ENCODE results near the gene MATN4.

MATN4 gene

DNA sequence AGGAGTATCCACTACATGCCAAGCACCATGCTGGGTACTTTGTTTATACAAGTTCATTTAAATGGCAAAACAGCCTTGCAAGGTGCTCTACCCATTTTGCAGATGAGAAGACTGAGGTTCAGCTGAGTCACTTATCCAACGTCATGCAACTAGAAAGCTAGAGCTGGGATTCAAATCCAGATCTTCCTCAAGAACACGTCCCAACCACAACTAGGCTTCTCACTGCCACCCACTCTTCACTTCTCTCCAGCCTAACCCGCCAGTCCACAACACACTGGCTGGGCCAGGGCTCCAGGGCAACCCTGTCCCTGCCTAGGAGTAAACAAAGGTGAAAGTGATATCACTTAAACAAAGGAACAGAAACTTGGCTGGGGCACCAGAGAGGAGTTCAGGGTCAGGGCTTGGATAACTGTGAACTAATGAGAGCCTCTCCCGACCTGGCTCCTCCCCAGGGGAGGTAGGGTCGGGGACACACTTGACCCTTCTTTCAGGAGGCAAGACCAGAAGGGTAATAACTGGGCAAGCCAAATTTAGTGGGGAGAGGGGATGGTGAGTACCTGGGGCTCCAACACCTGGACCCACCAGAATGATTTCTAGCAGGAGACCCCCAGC is 32.2 kb upstream of the MATN4 start:
- no peak for DNase-seq

DNA sequence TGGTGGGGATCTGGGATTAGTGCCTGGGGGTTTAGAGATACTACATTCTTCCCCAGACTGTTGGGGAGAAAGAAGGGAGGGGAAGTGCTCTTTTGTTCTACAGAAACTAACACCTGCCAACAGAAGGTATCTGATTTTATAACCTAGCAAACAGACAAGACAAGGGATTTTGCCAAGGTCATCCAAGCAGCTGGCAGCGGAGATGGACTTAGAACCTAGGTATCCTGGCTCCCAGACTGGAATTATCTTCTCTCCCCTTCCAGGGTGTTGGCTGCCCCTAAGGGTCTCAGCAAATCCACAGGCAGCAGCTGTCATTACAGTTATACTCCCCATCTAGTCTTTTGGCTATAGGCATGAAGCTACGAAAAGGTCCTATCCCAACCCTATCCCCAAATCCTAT is 31.7 kb upstream of the MATN4 start:
- DNase-seq, result no peak

DNA sequence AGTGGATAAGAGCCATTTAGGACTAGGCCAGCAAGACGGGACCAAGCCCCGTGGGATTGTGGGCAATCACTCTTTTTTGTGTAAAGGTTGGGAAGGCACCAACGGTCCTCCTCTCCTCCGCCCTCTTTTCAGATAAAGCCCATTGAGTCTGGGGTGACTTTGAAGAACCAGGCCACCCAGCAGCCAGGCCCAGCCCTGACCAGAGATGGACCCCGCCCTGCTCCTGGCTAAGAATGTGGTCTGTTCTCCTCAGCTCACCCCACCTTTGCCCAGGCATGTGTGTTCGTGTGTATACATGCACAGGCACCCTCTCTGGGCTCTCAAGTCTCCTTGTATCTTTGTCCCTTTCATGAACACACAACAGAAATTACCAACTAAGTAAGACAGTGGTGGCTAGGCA is 31.0 kb upstream of the MATN4 start:
- DNase-seq, result no peak

DNA sequence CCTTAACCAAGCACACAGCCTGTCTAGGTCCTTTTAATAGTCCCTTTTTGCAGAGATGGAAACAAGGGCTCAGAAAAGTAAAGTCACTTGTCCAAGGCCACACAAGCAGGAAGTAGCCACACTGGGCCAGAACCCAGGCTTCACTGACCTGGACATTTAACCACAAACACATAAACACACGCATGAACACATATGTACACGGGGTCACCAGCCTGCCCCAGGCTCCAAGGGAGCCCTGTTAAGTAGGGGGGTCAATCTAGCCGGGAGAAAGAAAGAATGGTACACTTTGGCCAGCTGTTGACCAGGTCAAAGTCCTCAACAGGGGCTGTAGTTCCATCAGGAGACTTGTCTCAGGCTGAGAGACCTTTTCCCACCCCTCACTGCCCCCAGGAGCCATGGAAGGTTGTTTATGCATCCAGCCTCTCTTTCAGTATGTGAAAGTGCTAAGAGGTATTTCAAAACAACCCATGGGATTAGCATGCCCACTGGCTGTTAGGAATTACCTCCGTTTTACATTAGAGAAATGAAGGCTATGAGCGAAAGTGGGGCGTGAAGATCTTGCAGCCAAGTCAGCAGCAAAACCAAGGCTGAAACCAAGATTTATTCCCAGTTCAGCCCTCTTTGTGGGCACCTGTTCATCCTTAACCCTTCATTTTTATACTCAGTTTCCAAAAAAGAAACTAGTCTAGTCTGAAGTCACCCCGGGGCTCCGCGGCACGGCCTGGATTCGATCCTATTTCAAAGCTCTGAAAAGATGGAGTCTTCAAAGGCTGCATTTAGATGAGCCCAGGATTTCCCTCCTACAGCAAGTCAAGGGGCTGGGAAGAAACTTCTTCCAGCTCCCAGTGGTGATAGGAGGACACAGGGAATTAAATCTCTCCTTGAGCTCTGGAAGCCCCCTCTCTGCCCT is 30.3 kb upstream of the MATN4 start:
- DNase-seq, result no peak

DNA sequence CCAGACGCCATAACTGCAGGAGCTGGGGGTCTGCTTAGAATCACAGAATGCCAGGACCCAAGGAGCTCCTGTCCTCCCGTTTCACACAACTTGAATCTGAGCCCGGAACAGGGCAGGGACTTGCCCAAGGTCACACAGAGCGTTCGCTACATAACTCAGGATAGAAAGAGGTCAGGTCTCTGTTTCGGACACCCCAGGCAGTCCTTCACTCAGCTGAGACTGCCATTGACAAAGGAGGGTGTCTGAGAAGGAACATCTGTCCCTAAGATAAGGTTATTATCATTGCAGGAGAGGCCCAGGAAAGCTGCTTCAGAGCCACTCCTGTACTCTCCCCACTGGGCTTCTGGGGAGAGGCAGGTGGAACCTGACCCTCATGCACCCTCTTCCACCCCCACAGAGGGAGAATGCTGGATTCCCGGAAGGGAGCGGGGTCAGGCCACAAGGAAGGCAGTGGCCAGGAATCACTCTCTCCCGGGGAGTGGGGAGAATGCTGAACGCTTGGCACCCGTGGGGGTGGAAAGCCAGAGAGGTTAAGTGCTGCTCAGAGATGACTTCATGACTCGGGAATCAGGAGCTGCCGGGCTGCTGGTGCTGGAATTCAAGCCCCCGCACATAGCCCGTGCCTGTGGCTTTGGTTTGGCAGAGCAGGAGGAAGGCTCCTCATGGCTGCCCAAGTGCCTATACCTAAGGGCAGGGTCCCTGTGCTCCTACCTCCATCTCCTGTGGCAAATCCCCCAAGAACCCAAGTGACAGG is 29.4 kb upstream of the MATN4 start:
- no peak for DNase-seq

DNA sequence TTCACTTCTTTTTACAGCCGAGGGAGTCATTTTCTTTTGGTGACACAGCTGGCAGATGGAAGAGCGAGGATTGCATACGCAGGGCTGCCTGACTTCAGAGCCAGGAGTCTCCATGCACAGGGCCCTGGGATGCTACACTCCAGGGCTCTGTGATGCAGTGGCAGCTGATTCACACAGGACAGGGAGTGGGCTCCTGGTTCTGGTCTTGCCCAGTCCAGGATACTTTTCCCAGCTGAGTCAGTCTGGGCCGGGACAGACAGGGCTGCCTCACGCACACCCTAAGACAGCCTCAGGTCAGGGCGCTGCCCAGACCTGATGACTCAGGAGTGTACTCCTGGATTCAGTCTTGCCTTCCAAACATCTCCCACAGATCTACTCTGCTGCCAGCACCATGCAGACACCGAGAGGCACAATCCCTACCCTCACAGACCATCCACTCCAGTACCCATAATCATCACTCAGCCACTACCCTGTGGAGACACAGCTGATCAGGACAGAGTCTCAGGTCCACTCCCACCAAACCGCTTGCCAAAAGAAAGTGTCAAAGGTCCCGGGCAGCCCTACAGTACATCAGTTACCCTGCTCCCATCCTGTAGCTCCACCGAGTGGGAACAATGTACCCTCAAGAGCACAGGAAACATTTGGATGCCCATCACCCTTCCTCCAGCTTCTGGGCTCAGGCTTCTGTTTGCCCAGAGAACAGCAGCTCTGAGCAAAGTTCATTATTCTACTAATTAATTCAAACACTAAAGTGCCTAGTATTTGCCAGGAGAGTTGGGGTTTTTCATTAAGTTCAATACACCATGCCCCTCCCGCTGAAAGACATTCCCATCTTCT is 28.6 kb upstream of the MATN4 start:
- no peak for DNase-seq

DNA sequence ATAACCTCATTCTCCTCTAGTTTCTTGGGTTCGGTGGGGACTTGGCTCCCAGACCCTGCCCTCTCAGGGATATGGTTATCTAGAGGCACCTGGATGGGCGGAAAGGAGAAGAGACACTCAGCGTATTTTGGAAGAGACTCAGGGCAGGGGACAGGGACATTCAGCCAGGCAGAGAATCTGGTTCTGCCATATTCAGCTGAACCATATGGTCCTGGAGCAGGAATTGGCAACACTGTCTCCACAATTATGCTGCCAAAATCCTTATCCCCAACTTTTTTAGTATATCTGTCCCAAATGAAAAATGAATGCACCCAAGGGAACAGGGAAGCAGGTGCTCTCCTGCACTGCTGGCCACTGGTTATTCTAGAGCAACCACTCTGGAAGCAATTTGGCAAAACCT is 22.4 kb upstream of the MATN4 start:
- DNase-seq, result no peak

DNA sequence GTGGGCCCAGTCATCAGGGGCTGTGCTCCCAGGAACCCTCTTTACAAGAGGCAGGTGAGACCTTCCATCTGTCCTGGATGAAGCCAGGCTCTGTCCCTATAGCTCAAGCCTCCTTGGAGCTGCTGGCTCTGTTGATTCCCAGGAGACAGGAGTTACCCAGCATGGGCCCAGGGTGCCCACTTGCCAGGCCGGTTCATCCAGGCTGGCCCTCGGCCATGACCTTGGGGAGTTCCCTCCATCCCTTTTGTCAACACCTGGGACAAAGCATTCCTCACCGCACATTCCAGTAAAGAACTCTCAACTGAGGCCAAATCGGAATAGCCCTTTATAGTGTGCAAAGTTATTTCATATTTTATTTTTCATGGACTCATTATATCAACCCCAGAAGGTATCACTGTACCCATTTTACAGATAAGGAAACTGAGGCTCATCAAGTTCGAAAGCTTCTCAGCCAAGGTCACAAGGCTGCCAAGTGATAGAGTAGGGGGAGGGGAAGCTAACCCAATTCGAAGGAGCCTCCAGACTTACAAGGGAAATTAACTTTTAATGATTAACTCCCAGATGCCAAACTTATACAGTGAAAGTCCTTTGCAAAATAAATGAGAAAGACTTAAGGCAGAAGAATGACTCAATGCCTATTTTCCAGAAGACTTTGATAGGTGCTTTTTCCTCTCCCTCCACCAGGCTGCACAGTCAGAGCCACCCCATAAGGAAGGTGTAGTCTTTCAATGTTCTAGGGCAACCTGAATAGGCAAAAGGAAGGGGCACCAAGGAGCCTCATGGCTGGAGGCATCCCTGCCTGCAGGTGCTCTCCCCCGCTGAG is 21.6 kb upstream of the MATN4 start:
- no peak for DNase-seq

DNA sequence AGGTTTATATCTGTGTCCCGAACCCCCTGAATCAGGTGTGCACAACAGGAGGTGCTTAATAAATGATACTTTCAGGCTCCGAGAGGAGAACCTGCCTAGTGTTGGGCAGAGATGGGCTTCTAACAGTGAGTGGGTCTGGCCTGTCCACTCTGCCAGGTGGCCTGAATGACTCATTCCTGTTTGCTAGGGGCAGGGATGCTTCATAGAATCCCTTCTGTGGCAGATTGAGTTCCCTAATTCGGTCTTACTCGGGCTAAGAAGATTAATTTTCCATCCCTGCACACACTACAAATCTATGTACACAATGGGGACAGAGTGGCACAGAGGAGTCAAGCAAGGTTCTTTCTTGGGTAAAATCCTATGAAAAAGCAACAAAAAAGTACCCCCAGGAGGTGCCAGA is 20.4 kb upstream of the MATN4 start:
- DNase-seq, result no peak

DNA sequence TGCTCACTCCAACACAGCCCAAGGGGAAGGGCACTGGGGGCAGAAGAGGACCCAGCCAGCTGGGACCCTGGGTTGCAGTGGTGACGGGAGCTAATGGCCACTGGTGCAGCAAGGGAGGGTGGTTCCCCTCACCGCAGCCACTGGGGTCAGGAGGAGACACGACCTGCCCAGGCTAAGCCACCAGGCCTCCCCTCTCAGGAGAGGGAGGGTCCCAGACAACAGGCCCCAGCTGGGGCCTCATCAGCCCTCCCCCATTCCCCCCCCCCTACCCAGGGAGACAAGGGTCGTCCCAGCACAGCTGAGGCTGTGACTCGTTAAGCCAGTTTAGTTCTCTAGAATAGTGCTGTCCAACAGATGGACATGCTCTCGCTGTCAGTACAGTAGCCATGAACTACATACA is 17.3 kb upstream of the MATN4 start:
- DNase-seq, result no peak

DNA sequence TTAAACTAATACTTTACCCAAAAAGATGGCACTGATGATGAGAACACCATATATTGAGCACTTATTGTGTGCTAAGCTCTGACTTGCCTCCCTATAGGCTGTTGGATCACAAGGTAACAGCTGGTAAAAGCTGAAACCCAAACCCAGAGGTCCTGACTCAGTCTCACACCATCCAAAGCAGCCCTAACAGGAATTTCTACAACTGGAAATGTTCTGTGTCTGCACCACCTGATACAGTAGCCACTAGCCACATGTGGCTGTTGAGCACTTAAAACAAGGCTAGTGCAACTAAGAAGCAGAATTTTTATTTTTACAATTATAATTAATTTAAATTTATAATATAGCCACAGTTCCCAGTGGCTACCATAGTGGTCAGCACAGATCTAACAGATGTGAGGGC is 15.6 kb upstream of the MATN4 start:
- no peak for DNase-seq

DNA sequence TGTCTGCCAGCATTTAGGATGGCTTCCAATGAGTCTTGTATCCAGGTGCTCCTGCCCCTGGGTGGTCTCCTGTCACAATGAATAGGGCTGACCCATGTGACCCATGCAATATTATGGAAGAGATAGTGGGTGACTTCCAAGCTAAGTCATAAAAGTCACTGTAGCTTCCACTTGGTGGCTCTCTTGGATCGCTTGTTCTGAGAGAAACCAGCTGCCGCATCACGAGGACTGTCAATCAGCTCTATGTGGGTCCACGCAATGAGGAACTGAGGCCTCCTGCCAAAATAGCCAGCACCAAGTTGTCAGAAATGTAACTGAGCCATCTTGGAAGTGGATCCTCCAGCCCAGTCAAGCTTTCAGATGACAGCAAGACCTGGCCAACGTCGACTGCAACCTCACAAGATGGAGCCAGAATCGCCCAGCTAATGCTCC is 14.9 kb upstream of the MATN4 start:
- peak; percentile 11 to 55 for DNase-seq

DNA sequence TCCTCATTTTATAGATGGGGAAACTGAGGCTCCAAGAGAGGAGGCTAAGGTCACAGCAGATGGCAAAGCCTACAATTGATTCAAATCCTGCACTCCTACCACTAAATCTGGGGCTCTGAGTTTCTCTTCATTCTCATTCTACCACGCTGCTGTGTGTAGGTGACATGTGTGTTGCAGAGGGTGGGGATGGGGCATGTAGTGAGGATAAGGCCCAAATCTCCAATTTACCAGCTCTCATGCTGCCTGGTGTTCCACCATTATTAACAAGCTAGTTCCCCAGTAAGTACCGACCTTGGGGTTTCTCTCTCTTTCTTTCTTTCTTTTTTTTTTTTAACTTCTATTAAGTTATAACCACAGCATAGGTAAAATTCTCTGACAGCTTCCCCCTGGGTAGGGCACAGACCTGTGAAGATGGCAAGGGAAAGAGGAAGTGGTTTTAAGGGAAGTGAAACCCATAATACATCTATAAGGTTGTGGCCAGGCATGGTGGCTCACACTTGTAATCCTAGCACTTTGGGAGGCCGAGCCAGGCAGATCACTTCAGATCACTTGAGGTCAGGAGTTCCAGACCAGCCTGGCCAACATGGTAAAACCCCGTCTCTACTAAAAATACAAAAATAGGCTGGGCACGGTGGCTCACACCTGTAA is 13.0 kb upstream of the MATN4 start:
- peak; percentile 40 to 69 for DNase-seq

DNA sequence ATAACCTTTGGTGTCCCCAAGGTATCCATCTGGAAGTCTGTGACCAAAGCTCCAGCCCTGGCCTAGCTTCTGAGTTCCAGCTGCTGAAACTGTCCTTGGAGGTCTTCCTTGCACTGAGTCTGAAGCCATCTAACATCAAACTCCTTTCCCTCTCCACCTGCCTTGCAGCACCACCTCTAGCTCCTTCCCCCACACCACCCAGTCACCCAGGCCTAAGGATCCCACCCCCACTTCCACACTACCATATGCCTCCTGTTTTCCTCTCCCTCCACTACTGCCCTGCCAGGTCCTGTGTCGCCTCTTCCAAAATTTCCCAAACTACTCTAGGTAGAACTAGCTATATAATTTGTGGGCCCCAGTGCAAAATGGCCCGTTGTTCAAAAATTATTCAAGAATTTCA is 10.8 kb upstream of the MATN4 start:
- no peak for DNase-seq

DNA sequence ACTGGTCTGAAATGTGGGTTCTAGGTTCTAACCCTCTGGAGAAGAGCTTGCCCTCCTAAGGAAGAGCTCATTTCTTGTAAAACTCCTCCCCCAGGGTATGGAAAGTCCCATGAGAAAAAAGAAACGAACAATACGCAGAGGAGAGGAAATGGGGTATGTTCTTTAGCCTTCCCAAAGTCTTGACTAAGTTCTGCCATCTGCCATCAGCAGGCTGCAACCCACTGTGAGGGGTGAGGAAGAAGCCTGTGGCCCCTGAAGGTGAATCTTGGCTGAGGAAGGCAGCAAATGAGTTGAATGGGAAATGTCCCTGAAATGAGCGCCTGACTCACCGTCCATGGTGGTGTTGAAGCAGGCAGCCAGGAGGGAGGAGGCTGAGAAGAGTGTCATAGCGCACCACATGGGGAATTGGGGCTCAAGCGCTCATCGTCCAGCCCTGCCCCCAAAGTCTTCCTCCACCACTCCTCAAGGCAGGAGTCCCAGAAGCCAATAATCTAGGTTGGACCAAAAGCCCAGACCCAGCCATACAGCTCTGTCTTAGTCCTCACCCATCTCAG is 10.4 kb upstream of the MATN4 start:
- no peak for DNase-seq

DNA sequence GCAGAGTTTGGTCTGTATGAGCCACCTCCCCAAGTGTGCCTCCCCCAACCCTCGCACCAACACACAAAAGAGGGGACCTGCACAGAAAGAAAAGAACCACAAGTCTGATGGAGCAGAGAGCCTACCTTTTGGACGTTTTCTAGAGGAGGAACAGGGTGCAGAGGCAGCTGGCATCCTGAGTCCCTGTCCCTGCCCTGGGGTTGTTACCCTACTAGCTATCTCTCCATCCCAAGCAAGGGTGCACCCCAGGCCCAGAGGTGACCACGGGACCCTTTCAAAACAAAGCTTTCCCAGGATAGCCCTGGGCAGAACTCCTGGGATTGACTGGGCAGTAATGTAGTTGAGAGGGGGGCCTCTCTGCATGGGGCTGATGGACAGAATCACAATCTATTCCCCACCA is 9.7 kb upstream of the MATN4 start:
- no peak for DNase-seq

DNA sequence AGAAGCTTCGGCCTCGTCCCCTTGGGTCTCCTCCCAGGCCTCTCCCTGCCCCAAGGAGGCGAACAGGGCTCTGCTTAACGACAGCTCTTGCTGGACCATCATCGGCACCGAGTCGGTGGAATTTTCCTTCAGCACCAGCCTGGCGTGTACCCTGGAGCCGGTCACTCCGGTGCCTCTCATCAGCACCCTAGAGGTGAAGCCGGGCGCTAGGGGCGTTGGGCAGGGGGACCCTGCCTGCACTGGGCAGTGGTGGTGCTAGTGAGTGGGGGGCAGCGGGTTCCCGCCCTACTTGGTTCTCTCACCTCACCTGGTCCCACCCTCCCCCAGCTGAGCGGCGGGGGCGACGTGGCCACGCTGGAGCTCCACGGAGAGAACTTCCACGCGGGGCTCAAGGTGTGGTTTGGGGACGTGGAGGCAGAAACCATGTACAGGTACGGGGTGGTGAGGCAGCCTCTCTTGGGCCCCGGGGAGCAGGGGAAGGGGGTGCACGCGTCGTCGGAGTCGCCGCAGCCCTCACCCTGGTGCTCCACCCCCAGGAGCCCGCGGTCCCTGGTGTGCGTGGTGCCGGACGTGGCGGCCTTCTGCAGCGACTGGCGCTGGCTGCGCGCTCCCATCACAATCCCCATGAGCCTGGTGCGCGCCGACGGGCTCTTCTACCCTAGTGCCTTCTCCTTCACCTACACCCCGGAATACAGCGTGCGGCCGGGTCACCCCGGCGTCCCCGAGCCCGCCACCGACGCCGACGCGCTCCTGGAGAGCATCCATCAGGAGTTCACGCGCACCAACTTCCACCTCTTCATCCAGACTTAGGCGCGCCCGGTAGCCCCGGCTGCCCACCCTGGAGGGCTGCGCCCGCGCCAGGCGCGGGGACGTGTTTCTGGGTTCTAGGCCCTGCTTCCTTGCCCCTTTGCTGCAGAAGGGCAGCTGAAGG is 8.3 kb upstream of the MATN4 start:
- no peak for DNase-seq

DNA sequence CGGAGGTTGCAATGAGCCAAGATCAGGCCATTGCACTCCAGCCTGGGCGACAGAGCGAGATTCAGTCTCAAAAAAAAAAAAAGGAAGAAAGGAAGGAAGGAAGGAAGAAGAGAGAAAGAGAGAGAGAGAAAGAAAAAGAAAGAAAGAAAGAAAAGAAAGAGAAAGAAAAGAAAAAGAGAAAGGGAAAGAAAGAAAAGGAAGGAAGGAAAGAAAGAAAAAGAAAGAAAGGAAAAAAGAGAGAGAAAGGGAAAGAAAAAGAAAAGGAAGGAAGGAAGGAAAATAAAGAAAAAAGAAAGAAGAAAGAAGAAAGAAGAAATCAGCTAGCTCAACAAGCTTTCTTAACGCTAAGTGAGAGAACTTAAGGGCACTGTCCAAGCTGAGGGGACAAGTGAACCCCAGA is 7.6 kb upstream of the MATN4 start:
- DNase-seq, result no peak

DNA sequence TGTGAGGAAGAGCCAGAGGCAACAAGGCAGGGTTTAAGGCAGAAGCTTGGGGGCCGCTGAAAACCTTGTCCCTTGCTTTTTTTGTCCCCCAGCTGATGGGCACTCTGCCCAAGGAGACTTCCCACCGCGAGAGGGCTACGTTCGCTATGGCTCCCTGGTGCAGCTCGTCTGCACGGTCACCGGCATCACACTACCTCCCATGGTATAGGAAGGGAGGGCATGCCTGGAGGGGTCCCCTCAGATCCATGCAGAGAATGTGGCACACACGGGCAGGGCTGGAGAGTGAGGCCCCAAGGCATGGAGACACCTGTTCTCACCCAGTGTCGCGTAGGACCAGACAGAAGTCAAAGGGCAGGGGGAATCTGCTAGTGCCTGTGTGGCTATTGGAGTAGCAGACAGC is 5.8 kb upstream of the MATN4 start:
- no peak for DNase-seq
